ELF-1 (cell line): Measurements from ENCODE around the gene RENBP.
"Not testable (repeated sequence)": the region's sequence is repeated elsewhere in the genome, so short reads cannot be mapped to it uniquely, and the experiment has no call there.

Experiments used
- DNase-seq: peaks from one replicate; pipeline ENCODE4 v3.0.0-alpha.2; 2016; ENCODE audit warnings: low read depth, low spot score

The RENBP gene

DNA sequence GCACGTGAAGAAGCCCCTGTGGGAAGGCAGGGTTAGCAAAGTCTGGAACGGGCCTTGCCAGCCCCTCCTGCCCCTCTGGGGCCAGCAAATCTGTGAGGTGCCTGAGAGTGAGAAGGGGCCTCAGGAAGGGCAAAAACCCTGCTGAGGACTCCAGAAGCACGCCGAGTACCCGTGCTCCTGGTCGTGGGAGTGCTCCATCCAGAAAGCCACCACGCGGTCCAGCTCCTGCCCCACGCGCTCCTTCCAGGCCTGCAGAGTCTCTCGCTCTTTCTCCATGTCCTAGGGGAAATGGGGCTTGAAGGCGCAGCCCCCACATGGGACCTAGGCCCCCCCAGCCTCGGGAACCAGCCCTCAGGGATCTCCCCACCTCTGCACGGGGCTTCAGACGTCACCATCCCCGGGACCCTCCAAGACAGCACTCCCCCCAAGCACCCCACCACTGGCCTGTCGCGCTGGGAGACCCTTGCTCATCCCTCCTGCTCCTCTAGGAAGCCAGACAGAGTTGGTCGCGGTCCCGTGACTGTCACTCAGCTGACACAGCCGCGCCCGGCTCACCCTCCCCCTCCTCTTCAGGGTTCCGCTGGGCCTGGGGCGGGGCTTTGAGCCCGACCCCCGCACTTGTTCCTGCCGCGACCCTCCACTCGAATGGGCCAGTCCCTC is at the start of gene RENBP:
Gene RENBP, minus strand, starts transcription at position 504 of the 660 bp plus-strand sequence. Its CDS starts 33 bp downstream, at position 471.
- peak; percentile 94 for DNase-seq

DNA sequence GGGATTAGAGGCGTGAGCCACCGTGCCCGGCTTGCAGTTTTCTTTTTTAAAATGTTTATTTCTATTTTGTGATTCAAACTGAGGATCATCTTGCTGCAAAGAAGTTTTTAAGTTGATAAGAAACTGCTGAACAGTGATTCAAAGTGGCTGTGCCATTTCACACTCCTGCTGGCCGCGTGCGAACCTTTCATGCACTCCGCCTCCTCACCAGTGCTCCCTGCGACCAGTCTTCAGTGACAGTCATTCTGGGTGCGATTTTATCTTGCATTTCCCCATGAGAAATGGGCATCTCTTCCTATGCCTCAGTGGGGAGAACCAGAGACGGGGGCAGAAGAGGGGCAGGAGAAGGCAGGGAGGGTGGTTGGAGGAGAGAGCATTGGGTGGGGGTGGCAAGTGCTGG is 49.5 kb upstream of the RENBP start:
- no peak for DNase-seq

DNA sequence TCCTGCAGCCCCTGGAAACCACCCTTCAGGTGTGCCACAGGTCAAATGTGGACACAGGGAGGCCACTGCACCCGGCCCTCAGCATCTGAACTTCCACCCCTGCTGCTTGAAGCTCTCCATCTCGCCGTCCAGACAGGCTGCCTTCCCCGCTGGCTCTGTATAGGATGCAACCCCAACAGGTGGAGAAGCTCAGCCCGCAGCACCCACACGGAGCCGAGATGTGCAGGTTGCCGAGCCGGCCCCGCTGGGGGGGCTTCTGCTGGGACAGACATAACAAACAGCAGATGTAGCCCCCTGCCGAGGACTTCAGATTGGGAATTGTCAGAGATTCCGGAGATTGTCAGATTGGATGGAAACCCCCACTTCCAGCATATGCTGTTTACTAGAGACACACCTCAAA is 48.6 kb upstream of the RENBP start:
- no peak for DNase-seq

GRCh38 chrX:153992180-153992579 is 47.7 kb upstream of the RENBP start:
- no peak for DNase-seq

DNA sequence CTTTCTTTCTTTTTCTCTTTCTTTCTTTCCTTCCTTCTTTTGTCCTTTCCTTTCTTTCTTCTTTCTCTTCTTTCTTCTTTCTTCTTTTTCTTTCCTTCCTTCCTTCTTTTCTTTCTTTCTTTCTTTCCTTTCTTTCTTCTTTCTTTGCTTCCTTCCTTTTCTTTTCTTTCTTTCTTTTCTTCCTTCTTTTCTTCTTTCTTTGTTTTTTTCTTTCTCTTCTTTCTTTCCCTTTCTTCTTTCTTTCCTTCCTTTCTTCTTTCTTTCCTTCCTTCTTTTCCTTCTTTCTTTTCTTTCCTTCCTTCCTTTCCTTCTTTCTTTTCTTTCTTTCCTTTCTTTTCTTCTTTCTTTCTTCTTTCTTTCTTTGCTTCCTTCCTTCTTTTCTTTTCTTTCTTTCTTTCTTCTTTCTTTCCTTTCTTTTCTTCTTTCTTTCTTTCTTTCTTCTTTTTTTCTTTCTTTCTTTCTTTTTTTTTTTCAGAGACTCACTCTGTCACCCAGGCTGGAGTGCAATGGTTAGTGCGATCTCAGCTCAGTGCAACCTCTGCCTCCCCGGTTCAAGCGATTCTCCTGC is 46.7 kb upstream of the RENBP start:
- DNase-seq = no peak

- no peak for DNase-seq
Observed at GRCh38 chrX:153989973-153990655, 45.7 kb upstream of the RENBP start.

- DNase-seq = no peak
Observed at GRCh38 chrX:153988493-153988892, 44.0 kb upstream of the RENBP start.

- DNase-seq = no peak
Observed at GRCh38 chrX:153984351-153985178, 40.1 kb upstream of the RENBP start.

DNA sequence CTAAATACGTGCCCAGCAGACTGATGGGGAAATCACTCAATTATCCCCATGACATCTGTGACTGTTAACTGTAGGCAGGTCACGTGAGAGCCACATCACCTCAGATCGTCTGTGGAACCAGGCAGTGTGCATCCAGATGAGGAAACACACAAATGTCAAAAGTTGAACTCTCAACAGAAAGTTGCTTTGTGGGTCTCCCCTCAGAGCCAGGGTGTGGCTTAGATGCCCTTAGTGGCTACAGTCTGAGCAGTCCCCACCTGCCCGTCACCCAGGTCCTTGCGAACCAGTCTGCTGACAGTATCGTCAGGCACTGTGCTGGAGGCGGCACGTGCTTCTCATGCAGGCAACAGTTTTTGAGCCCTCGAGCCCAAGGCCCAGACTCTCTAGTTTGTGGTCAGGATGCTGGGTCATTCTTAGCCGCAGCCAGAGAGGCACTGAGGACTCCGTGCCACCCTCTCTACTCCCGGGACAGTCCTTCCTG is 38.9 kb upstream of the RENBP start:
- no peak for DNase-seq

DNA sequence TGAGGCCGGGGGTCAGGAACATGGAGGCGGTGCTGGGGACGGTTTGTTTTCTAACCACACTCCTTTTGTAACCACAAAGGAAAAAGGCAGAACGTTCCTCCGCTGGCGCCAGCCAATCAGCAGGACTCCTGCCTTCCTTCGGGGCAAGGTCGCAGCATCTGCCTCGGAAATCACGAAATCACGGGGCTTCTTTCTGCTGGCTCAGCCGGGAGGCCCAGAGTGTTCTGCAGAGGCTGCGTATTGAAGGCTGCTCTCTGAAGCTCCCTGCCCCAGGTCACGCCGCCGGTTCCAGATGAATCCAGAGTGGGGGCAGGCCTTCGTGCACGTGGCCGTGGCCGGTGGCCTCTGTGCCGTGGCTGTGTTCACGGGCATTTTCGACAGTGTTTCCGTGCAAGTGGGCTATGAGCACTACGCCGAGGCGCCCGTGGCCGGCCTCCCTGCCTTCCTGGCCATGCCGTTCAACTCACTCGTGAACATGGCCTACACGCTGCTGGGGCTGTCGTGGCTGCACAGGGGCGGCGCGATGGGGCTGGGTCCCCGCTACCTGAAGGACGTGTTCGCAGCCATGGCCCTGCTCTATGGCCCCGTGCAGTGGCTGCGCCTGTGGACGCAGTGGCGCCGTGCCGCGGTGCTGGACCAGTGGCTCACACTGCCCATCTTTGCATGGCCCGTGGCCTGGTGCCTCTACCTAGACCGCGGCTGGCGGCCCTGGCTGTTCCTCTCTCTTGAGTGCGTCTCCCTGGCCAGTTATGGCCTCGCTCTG is 37.5 kb upstream of the RENBP start:
- peak; percentile 83 for DNase-seq

- DNase-seq = peak; percentile 63
Observed at GRCh38 chrX:153981231-153981630, 36.8 kb upstream of the RENBP start.

GRCh38 chrX:153980394-153980793 is 36.0 kb upstream of the RENBP start:
- DNase-seq = not testable (repeated sequence)

GRCh38 chrX:153974726-153975286 is 30.4 kb upstream of the RENBP start:
- DNase-seq = no peak

DNA sequence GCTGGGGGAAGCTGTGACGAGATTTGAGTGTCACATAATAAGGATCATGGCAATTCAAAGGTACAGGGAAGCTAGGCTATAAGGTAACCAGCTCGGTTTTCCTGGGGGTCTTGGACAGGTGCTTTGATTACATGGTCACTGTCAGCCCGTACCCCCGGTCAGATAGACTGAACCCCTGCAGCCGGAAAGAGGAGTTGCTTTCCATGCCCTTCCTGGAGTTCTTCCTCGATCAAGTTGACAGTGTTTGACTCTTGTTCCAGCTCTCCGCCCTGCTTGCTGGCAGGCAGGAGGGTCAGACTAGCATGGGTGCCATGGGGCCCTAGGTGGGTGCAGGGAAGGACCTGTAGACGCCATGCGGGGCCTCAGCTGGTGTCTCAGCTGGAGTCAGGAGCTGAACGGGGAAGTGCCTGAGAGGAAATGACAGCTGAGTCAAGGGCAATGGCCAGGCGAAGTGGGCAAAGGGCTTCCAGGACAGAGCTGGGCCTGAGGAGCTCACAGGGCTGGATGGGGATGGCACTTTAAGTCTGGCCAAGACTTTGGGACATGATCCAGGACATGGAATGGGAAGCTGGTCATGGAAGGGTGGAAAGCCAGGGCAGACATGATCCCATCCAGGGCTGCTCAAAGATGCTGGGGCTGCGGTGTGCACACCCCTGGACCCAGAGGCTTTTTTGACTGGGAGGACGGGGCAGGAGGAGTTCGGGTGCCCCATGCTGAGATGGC is 29.7 kb upstream of the RENBP start:
- no peak for DNase-seq

- DNase-seq = peak; percentile 44
Observed at GRCh38 chrX:153973127-153974002, 28.9 kb upstream of the RENBP start.

DNA sequence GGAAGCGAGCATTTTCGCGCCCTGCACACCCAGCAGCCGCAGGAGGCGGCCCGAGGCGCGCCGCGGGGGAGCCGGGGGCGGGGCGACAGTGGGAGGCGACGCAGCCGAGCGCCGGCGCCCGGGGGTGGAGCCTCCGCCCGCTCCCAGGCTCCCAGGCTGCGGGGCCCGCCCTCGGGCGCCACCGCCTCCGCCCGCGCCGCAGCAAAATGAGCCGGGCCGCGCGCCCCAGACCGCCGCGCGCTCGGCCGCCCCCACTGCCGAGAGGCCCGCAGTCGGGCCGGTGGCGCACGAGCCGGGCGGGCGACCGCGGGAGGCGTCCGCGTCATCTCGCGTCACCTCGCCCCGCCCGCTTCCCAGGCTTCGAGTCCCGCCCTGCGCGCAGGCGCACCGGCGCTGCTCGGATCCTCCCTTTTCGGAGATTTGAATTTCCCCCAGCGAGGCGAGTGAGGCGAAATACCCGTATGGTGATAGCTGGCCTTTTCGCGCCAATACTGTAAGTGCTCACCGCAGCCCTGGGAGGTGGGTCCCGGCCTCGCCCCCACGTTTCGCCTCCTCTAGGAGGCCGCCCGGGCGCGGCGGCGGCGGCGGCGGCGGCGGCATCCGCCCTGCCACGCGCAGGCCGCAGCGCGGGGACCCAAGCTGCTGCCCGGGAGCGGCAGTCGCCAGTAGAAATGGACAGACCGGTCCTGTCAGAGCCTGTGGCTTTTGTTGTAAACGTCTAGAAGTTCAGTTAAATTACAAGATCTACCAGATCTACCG is 28.1 kb upstream of the RENBP start, which contains the start of gene TMEM187:
Gene TMEM187, plus strand, starts transcription at position 387 of the 759 bp plus-strand sequence. CDS start 9,309 bp downstream, outside the sequence.
- peak; percentile 96 for DNase-seq

DNA sequence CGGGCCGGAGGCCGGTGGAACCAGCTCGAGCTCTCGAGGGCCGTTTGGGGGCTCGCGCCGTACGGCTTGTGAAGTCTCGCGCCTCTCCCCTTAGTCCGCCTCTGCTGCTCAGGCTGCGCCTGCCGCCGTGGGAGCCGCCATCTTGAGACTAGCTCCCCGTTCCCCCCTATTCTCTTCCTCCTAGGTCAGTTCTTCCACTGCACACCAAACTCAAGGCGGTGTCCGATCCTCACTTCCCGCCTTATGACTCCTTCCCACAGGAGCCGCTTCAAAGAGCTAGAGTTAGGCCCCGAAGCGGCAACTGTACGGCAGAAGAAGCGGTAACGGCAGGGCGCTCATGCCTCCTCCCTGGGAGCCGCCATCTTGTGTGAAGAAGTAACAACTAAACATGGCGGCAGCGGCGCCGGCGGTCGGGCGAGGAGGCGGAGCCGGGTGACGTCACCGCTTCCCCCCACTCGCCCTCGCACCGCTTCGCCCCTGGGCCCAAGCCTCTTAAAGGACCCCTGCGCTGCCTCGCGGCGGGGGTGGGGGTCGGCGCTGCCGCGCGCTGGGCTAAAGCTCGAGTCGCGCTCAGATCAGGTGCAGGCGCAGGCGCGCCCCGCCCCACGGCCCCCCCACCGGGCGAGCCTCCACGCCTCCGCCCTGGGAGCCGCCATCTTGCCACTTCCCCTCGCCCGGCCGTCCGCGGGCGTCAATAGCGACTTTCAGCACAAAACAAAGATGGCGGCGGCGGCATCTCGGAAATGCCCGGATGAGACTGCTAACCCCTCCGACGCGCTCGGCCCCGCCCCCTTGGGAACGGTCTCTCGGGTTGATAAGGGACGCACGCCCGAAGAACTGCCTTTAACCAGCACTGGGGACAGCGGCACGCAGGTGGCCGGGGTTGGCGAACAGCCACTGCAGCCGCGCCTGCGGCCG is 27.3 kb upstream of the RENBP start, which contains the start of gene HCFC1:
Gene HCFC1, minus strand, starts transcription at position 369 of the 918 bp plus-strand sequence. CDS start 978 bp downstream, outside the sequence.
- DNase-seq = peak; percentile 99
